Epithelial cell of proximal tubule (primary cell): ENCODE results near the gene NAA35. TPM values are rescaled to one million over a fixed set of nuclear protein-coding genes. Genes with fewer than 3 reads are reported as not detected.

Experiments used
- DNase-seq: peaks from one replicate; pipeline ENCODE4 v3.0.0-alpha.2; 2011; ENCODE audit warnings: low read depth
- H3K4me3 ChIP-seq: 2 replicates; pipeline ENCODE4 v1.5.1; 2011; ENCODE audit warnings: low read depth, mild to moderate bottlenecking, low read length
- total RNA-seq: library from RNA; depleted of rRNA; stranded (reverse); fragments of >200 nt; gene quantifications from 2 replicates; pipeline ENCODE4 v1.2.3, GENCODE V29; 2015
- TF ChIP-seq, protein P1 (sequence below): conservative IDR thresholded peaks from 2 replicates; pipeline ENCODE4 v1.5.1; 2012; ENCODE audit warnings: low read depth, mild to moderate bottlenecking, low read length

NAA35 gene
- total RNA-seq, 1 donor from 2014 or later, result 22.8 TPM

DNA sequence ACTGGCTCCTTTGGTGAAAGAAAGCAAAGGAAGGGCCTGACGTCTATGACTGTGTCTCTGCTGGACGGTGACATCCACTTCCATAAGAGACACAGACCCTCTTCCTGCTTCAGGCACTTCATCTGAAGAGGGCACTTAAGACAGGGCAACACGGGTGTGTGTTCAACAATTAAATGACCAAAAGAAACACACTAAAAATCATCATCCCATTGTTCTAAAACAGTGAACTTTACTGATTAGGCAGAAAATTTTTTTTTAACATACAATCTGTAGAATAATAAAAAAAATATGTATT, 99.9 kb downstream of the NAA35 start:
- DNase-seq, result no peak
- TF ChIP-seq, protein P1, sequence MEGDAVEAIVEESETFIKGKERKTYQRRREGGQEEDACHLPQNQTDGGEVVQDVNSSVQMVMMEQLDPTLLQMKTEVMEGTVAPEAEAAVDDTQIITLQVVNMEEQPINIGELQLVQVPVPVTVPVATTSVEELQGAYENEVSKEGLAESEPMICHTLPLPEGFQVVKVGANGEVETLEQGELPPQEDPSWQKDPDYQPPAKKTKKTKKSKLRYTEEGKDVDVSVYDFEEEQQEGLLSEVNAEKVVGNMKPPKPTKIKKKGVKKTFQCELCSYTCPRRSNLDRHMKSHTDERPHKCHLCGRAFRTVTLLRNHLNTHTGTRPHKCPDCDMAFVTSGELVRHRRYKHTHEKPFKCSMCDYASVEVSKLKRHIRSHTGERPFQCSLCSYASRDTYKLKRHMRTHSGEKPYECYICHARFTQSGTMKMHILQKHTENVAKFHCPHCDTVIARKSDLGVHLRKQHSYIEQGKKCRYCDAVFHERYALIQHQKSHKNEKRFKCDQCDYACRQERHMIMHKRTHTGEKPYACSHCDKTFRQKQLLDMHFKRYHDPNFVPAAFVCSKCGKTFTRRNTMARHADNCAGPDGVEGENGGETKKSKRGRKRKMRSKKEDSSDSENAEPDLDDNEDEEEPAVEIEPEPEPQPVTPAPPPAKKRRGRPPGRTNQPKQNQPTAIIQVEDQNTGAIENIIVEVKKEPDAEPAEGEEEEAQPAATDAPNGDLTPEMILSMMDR, result no peak
- peak overlapping the region; percentile 50 for H3K4me3 ChIP-seq

DNA sequence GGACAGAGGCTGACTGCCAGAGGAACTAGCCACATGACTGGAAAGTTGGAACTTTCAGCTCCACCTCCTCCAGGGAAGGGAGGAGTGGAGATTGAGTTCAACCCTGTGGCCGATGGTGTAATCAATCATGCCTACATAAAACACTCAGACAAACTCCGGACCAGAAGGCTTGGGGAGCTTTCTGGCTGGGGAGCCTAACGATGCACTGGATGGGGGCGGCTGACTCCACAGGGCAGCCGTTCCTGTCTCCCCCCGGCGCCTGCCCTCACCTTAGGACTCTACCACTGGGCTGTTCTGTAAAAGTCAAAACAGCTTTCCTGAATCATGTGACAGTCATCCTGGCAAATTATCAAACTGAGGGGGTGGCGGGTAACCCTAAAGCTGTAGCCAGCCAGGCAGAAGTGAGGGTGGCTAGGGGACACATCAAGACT, 100.4 kb downstream of the NAA35 start:
- TF ChIP-seq, protein P1, result no peak
- H3K4me3 ChIP-seq, result peak overlapping the region; percentile 50
- peak; percentile 69 for DNase-seq

DNA sequence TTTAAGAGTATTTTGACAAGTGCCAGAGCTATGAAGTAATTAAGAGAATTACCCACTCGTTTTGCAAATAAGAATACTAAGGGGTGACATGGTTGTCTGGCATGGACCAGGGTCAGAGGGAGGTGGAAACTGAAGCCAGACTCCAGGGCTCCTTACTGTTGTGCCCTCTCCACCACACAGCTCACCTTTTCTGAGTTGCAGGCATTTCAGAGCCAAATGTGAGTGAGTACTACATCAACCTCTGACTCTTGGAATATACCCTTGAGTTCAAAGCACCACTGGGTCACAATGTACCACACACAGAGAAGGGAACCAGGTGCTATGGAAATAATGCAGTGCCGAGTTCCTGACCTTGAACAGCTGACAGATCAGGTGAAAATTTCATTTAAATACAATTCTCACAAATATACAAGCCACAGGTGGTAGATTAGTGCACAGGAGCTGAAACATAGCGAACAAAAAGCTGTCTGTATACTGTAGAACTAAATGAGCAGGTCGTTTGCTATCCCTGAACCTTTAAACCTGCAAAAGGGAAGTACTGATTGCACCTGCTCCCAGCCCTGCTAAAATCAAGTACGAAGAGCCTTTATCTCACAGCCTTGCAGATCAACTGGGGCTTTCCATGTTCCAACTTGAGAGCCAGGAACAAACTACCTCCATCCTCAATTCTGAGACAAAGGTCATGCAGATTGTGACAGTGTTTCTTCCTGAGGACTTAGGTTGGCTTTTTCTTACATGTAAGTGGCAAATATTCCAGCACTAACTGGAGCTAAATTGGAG, 101.4 kb downstream of the NAA35 start:
- peak overlapping the region; percentile 50 for H3K4me3 ChIP-seq
- no peak for DNase-seq
- TF ChIP-seq, protein P1, result no peak

DNA sequence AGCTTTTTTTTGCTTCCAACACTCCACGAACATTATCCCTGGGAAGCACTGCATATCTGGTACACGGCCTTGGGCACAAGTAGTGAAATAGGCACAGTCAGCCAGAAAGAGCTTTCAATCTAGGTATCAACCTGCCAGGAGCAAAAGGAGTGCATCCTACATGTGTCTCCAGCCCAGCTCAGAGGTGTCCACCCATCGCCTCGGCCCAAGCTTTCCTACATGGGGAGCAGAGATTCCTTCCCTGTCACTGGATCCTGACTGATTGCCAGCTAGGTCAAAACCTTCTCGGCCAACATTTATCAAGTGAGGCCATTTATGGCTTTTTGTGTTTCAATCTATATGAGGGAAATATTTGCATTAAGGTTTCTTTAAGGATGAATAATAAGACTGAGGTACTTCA, 102.6 kb downstream of the NAA35 start:
- TF ChIP-seq, protein P1, result no peak
- H3K4me3 ChIP-seq, result no peak overlapping the region
- DNase-seq, result no peak

DNA sequence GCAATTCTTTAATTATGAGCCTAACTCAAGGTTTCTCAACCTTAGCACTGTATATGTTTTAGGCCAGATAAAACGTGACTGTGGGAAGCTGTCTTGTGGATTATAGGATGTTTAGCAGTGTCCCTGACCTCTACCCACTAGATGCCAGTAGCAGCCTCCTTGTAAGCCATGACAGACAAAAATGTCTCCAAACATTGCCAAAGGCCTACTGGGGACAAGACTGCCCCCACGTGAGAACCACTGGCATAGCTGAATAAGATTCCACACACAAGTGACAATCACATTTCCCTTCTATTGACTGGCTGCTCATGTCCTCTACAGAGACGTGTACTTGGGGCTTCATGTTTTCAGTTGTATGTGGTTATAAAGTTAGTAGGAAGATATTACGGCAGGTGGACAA, 103.1 kb downstream of the NAA35 start:
- no peak for DNase-seq
- H3K4me3 ChIP-seq, result no peak overlapping the region
- TF ChIP-seq, protein P1, result peak; percentile 31

DNA sequence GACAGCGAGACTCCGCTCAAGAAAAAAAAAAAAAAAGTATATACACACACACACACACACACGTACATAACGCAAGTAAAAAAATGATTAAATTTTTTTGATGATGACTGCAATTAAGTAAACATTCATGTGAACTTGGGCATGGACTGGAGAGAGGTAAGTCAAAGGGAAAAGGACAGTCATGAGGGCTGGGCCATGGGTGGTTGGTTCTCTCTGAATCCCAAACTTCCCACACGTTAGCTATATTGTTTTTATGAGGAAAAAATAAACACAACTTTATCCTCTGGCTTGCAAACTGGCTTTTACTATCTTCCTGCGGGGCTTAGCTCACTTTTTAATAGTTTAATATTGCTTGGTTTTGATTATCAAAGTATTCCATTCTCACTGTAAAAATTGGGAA, 104.7 kb downstream of the NAA35 start:
- DNase-seq, result no peak
- TF ChIP-seq, protein P1, result no peak
- H3K4me3 ChIP-seq, result no peak overlapping the region

DNA sequence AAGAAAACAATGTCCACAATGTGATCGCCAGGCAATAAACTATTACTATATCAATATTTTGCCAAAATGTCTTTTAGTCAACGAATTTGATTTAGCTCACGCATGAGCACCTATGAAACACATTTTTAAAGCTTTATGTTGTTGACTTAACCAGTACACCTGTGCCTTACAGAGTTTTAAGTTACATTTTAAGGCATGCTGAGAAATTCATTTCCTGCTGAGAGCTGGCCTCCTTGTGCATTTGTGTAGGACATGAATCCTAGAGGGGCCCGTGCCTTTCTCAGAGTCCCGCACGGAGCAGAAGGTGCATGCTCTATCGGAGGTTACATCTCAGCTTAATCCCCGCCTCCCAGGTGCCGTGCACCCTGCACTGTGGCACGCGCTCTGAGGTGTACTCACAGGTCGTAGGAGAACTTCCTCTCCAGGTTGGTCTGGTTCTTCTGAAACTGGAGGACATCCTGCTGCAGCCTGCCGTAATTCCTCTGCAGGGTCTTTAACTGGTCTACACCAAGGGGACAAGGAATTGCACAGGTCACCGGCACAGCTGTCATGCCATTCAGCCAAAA, 105.2 kb downstream of the NAA35 start:
- TF ChIP-seq, protein P1, result no peak
- no peak for DNase-seq
- no peak overlapping the region for H3K4me3 ChIP-seq
